NCI-H524 treated with DMSO at 0.1 percent for 48 hours (cell line): ENCODE measurements around the gene PRAMEF10.
"Not testable (repeated sequence)": the region's sequence is repeated elsewhere in the genome, so short reads cannot be mapped to it uniquely, and the experiment has no call there.

Experiments used
- DNase-seq: peaks from one replicate; lab custom pipeline; 2025; lab: John Stamatoyannopoulos, UW

PRAMEF10 gene

GRCh38 chr1:12898170-12898569 lies at the start of gene PRAMEF10:
Gene PRAMEF10, minus strand, starts transcription at chr1:12898270. Its CDS starts 2,423 bp downstream, at chr1:12895847.
- DNase-seq, result not testable (repeated sequence)

GRCh38 chr1:12947480-12947879 lies 49.4 kb upstream of the PRAMEF10 start, which contains the start of gene PRAMEF6:
Gene PRAMEF6, minus strand, starts transcription at chr1:12947580. Its CDS starts 5,062 bp downstream, at chr1:12942518.
- DNase-seq, result not testable (repeated sequence)

DNA sequence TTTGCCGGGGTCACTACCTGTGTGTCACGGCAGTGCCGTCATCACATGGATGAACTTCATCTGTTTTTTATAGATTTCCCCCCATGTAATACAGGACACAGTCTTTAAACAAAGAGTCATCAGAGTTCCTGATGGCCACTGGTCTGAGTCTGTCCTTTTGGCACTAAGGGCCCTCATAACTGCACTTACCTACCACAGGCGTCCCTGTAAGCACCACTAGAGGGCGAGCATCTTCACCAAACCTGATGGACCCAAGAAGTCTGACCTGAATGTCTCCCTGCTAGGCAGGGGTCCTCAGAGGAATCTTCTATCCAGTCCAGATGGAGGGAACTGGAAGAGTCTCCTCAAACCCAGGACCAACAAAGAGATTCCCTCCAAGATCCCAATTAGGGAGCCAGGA lies 26.3 kb upstream of the PRAMEF10 start:
- not testable (repeated sequence) for DNase-seq

- not testable (repeated sequence) for DNase-seq
These were observed 23.7 kb upstream of the PRAMEF10 start for GRCh38 chr1:12921749-12922148.

- not testable (repeated sequence) for DNase-seq
These were observed 18.2 kb upstream of the PRAMEF10 start, which contains the start of gene PRAMEF7 for GRCh38 chr1:12916310-12916709. Gene PRAMEF7, plus strand, starts transcription at chr1:12916610. Its CDS starts 1,083 bp downstream, at chr1:12917693.

GRCh38 chr1:12903793-12904572 lies 5.9 kb upstream of the PRAMEF10 start:
- DNase-seq, result not testable (repeated sequence)

DNA sequence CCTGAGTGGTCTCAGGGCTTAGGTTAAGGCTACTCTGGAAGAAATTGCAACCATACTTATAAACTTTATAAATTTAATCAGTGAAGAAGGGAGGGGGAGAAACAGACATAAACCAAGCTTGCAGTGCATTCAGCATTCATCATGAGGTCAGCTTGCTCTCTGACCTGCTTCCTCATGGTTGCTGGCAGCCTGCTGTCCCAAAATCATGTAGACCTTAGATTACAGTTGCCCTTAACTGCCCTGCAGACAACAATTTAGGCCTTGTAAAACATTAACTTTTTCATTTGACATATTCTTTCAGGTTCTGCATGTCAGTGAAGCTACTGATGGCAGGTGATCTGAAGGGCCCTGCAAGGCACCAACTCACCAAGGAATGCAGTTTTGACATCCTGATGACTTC lies 1.1 kb upstream of the PRAMEF10 start:
- DNase-seq, result not testable (repeated sequence)

DNA sequence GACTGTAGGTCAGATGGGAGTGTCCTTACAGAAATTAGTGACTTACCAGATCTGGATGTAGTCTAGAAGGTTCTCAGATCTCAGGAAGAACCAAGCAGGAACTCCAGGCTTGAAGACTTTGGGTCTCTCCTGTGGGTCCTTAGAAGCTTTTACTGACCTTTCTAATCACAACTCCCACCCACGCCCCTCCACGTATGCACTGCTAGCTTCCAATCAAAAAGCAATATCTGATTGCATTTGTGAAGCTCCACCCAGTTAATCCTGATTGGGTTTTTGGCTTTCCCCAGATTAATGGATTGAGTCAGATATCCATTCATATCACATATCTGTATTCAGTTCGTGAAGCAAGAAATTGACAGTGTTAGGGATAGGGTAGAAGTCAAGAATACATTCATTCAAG lies 12.0 kb downstream of the PRAMEF10 start, which contains the start of gene PRAMEF4:
TSS of gene PRAMEF4 (minus strand) at position 101 of the 400 bp plus-strand sequence. CDS start 2,807 bp downstream, outside the sequence.
- DNase-seq, result not testable (repeated sequence)

DNA sequence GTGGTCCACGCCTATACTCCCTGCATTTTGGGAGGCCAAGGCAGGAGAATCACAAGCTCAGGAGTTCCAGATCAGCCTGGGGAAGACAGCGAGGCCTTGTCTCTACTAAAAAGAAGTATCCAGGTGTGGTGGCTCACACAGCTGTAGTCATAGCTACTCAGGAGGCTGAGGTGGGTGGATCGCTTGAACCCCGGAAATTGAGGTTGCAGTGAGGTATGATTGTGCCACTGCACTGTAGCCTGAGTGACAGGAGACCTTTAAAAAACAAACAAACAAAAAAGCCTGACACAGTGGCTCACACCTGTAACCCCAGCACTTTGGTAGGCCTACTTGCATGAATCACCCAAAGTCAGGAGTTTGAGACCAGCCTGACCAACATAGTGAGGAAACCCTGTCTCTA lies 19.6 kb downstream of the PRAMEF10 start:
- not testable (repeated sequence) for DNase-seq

DNA sequence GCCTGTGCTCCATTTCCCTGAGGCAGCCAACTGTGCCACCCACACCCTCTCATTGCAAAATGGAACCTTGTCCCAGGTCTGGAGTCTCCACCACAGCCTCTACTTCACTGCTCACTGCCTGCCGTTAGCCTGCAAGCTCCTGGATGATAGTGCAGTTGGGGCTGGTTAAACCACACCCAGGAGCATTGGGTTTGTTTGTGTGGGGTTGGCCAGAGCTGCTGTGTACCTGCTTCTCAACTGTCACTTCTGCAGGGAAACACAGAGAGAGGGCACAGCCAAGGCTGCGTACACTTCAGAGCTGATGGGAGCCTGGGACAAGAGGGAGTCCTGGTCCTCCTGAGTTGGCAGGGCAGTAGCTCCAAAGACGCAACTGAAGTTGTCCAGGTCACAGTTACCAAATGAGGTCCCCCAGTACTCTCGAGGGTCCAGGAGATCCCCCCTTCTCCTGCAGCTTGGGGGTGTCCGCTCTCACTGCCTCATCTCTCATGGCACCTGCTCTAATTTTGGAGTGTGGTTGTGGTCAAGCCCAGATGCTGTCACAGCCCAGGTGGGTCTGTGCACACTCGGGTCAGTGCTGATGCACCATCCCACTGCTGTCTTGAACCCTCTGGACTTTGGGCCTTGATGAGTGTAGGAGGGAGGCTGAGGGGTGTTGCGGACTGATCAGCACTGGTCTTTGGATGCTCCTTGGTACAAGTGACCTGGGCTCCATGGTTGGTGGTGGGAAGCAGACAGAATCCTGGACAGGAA lies 34.8 kb downstream of the PRAMEF10 start:
- DNase-seq, result not testable (repeated sequence)

GRCh38 chr1:12856786-12857185 lies 41.3 kb downstream of the PRAMEF10 start, which contains the start of gene PRAMEF2:
Gene PRAMEF2, plus strand, starts transcription at chr1:12857086. Its CDS starts 1,924 bp downstream, at chr1:12859010.
- not testable (repeated sequence) for DNase-seq

GRCh38 chr1:12851779-12852178 lies 46.3 kb downstream of the PRAMEF10 start:
- no peak for DNase-seq

DNA sequence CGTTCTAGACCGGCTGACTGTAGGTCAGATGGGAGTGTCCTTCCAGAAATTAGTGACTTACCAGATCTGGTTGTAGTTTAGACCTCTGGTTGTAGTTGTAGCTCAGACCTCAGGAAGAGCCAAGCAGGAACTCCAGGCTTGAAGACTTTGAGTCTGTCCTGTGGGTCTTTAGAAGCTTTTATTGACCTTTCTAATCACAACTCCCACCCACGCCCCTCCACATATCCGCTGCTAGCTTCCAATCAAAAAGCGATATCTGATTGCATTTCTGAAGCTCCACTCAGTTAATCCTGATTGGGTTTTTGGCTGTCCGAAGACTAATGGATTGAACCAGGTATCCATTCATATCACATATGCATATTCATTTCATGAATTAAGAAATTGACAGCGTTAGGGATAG lies 49.5 kb downstream of the PRAMEF10 start, which contains the start of gene HNRNPCL1:
TSS of gene HNRNPCL1 (minus strand) at position 101 of the 400 bp plus-strand sequence. CDS start 431 bp downstream, outside the sequence.
- not testable (repeated sequence) for DNase-seq
